Astrocyte (in vitro differentiated cells and primary cell): ENCODE data around the gene VSX1. TPM values are rescaled to one million over a fixed set of nuclear protein-coding genes. Genes with fewer than 3 reads are reported as not detected.

Experiments used
- DNase-seq: peaks from one replicate; pipeline ENCODE4 v3.0.0-alpha.2; 2010; ENCODE audit warnings: low read depth
- FAIRE-seq: peaks from 2 replicates; lab custom pipeline; 2011; peaks lifted over from hg19 to GRCh38; lab: Jason Lieb, UNC
- H2AFZ ChIP-seq: 2 replicates; pipeline ENCODE4 v1.6.0; 2012; ENCODE audit warnings: low read depth, low read length, inconsistent platforms
- H3K27ac ChIP-seq: 2 replicates; pipeline ENCODE4 v1.5.1; 2011; ENCODE audit warnings: low read depth, low read length, inconsistent platforms
- H3K27me3 ChIP-seq: 2 replicates; pipeline ENCODE4 v1.6.0; 2011; ENCODE audit warnings: low read length, inconsistent platforms; ENCODE audit not compliant: insufficient read depth
- H3K36me3 ChIP-seq: 2 replicates; pipeline ENCODE4 v1.5.1; 2011; ENCODE audit warnings: low read length, inconsistent platforms; ENCODE audit not compliant: insufficient read depth
- H3K4me1 ChIP-seq: 2 replicates; pipeline ENCODE4 v1.5.1; 2011; ENCODE audit warnings: low read length, inconsistent platforms; ENCODE audit not compliant: insufficient read depth
- H3K4me2 ChIP-seq: 2 replicates; pipeline ENCODE4 v1.6.0; 2012; ENCODE audit warnings: low read length, inconsistent platforms
- H3K4me3 ChIP-seq: 2 replicates; pipeline ENCODE4 v1.5.1; 2011; ENCODE audit warnings: low read depth, mild to moderate bottlenecking, low read length, inconsistent platforms; ENCODE audit not compliant: insufficient read depth
- H3K79me2 ChIP-seq: 2 replicates; pipeline ENCODE4 v1.6.0; 2012; ENCODE audit warnings: mild to moderate bottlenecking, low read length, inconsistent platforms; ENCODE audit not compliant: insufficient read depth
- H3K9ac ChIP-seq: 2 replicates; pipeline ENCODE4 v1.6.0; 2012; ENCODE audit warnings: mild to moderate bottlenecking, low read length, inconsistent platforms
- H3K9me3 ChIP-seq: 2 replicates; pipeline ENCODE4 v1.5.1; 2012; ENCODE audit warnings: low read depth, mild to moderate bottlenecking, low read length, inconsistent platforms; ENCODE audit not compliant: insufficient read depth
- H4K20me1 ChIP-seq: 2 replicates; pipeline ENCODE4 v1.6.0; 2012; ENCODE audit warnings: low read length, inconsistent platforms; ENCODE audit not compliant: insufficient read depth
- H3K27ac Mint-ChIP-seq: one replicate; pipeline ENCODE4 v1.8.0; 2021; ENCODE audit warnings: mild to moderate bottlenecking, mixed read lengths; ENCODE audit not compliant: unreplicated experiment
- H3K27me3 Mint-ChIP-seq: one replicate; pipeline ENCODE4 v1.8.0; 2021; ENCODE audit warnings: low read depth, mixed read lengths; ENCODE audit not compliant: unreplicated experiment
- H3K36me3 Mint-ChIP-seq: one replicate; pipeline ENCODE4 v1.8.0; 2021; ENCODE audit warnings: low read depth, mixed read lengths; ENCODE audit not compliant: unreplicated experiment
- H3K4me1 Mint-ChIP-seq: one replicate; pipeline ENCODE4 v1.8.0; 2021; ENCODE audit warnings: low read depth, mixed read lengths; ENCODE audit not compliant: unreplicated experiment
- H3K4me3 Mint-ChIP-seq: one replicate; pipeline ENCODE4 v1.8.0; 2021; ENCODE audit warnings: mild to moderate bottlenecking, moderate library complexity, mixed read lengths; ENCODE audit not compliant: unreplicated experiment
- H3K9me3 Mint-ChIP-seq: one replicate; pipeline ENCODE4 v1.8.0; 2021; ENCODE audit warnings: mild to moderate bottlenecking, mixed read lengths; ENCODE audit not compliant: unreplicated experiment
- CTCF ChIP-seq: IDR thresholded peaks from 2 replicates; pipeline ENCODE4 v1.5.1; 2011; ENCODE audit warnings: low read depth, mild to moderate bottlenecking, inconsistent platforms, low read length, moderate library complexity; ENCODE audit not compliant: insufficient read depth
- EZH2 ChIP-seq: IDR thresholded peaks from 2 replicates; pipeline ENCODE4 v1.6.1; 2012; ENCODE audit warnings: mild to moderate bottlenecking, low read length, inconsistent platforms; ENCODE audit not compliant: insufficient read depth
- total RNA-seq: library from RNA; stranded (reverse); gene quantifications from 2 replicates; pipeline ENCODE4 v1.2.1, GENCODE V29; 2021

The VSX1 gene
- total RNA-seq, 1 donor from 2014 or later: not detected

GRCh38 chr20:25042531-25043498, 39.1 kb downstream of the VSX1 start:
- H3K36me3 Mint-ChIP-seq: no peaks in the 10 kb centered on the region
- FAIRE-seq: no peak

GRCh38 chr20:25041813-25042530, 40.0 kb downstream of the VSX1 start:
- Mint-ChIP-seq H3K36me3 (no peaks in the 10 kb centered on the region), H3K27me3 (peaks cover 42% of the 10 kb centered on the region), H3K9me3 (no peaks in the 10 kb centered on the region), H3K27ac (no peak overlapping the region), H3K4me3 (no peak overlapping the region), H3K4me1 (peaks cover 6% of the 10 kb centered on the region)
- FAIRE-seq (no peak), DNase-seq (no peak)
- Histone ChIP-seq H3K9ac (no peak overlapping the region), H3K36me3 (no peaks in the 10 kb centered on the region), H3K79me2 (no peaks in the 10 kb centered on the region), H3K4me2 (no peak overlapping the region), H3K4me3 (no peak overlapping the region), H3K4me1 (no peaks in the 10 kb centered on the region), H3K27me3 (peaks cover 2% of the 10 kb centered on the region), H4K20me1 (peaks cover 7% of the 10 kb centered on the region), H2AFZ (no peak overlapping the region), H3K9me3 (no peaks in the 10 kb centered on the region), H3K27ac (no peak overlapping the region)
- TF ChIP-seq CTCF: no peak
- no peak for TF ChIP-seq EZH2

More at GRCh38 chr20:25042531-25043498, 39.1 kb downstream of the VSX1 start:
- Histone ChIP-seq H3K4me1 (no peaks in the 10 kb centered on the region), H3K36me3 (no peaks in the 10 kb centered on the region), H2AFZ (no peak overlapping the region), H4K20me1 (peaks cover 7% of the 10 kb centered on the region), H3K9ac (no peak overlapping the region), H3K9me3 (no peaks in the 10 kb centered on the region), H3K4me3 (no peak overlapping the region), H3K27me3 (no peaks in the 10 kb centered on the region), H3K27ac (no peak overlapping the region), H3K4me2 (no peak overlapping the region), H3K79me2 (no peaks in the 10 kb centered on the region)
- peaks cover 6% of the 10 kb centered on the region for H3K4me1 Mint-ChIP-seq
- no peaks in the 10 kb centered on the region for H3K9me3 Mint-ChIP-seq
- H3K27me3 Mint-ChIP-seq: peaks cover 47% of the 10 kb centered on the region
- TF ChIP-seq EZH2: no peak
- no peak for TF ChIP-seq CTCF
- no peak overlapping the region for H3K27ac Mint-ChIP-seq
- DNase-seq: no peak
- H3K4me3 Mint-ChIP-seq: peak overlapping the region; percentile 40
